Measurements from ENCODE around the gene ITGA1. TPM values are rescaled to one million over a fixed set of nuclear protein-coding genes. Genes with fewer than 3 reads are reported as not detected.

Gene ITGA1
- total RNA-seq, 1 experiment from 2014 or later: 26.4 TPM

DNA sequence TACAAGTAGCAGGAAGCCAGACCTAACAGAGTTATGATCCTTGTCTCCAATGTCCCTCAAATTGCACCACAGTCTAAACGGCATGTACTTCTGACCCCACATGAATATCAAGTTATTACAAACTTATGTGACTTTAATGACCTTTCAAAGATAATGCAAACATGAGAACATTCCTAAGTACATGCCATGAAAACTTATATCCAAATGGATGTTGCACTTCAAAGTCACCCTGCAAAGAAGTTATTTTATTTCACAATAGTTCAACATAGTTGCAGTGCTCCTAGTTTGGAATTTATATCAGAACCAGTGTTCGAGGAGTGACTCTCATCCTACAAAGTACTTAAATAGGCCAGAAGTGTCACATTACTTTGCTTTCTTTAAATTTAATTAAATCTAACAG, 41.2 kb upstream of the ITGA1 start:
- H3K36me3 ChIP-seq (ENCODE audit: control insufficient read depth, insufficient read depth, low read length): no peaks in the 10 kb centered on the region
- H3K27me3 Mint-ChIP-seq (ENCODE audit: insufficient read depth, unreplicated experiment): peaks cover 7% of the 10 kb centered on the region
- H3K9me3 Mint-ChIP-seq (ENCODE audit: unreplicated experiment): peaks cover 7% of the 10 kb centered on the region
- H3K9me3 ChIP-seq: no peaks in the 10 kb centered on the region
- POLR2A ChIA-PET: no interaction called here
- intact Hi-C loops (cut with micrococcal nuclease; ENCODE audit: unreplicated experiment): no loop called here
- no peak for TF ChIP-seq CTCF (IDR thresholded peaks at IDR 0.05; ENCODE audit: insufficient read depth in 1 of 2, low read depth in 1 of 2, low read length in 1 of 2, severe bottlenecking in 1 of 2, unreplicated experiment in 1 of 2)
- H3K36me3 Mint-ChIP-seq (ENCODE audit: insufficient read depth, unreplicated experiment): no peaks in the 10 kb centered on the region
- H3K4me1 ChIP-seq: peaks cover 7% of the 10 kb centered on the region; the same call in 1 of the 2 replicates
- H3K27me3 ChIP-seq (replicated peaks; ENCODE audit: control insufficient read depth, insufficient read depth, low read length): no peaks in the 10 kb centered on the region
- peaks cover 6% of the 10 kb centered on the region for H3K4me1 Mint-ChIP-seq (ENCODE audit: low read depth, unreplicated experiment)
- CTCF ChIA-PET: no interaction called here
- no peak overlapping the region for H3K27ac Mint-ChIP-seq (ENCODE audit: unreplicated experiment)
- BruUV-seq (replicated peaks): no TSS peak
- DNase-seq: peak in 1 of 2 experiments; percentile 10
- H3K4me3 Mint-ChIP-seq (ENCODE audit: unreplicated experiment): no peak overlapping the region
- no peak overlapping the region for H3K4me3 ChIP-seq (ENCODE audit: low read depth, low read length)

DNA sequence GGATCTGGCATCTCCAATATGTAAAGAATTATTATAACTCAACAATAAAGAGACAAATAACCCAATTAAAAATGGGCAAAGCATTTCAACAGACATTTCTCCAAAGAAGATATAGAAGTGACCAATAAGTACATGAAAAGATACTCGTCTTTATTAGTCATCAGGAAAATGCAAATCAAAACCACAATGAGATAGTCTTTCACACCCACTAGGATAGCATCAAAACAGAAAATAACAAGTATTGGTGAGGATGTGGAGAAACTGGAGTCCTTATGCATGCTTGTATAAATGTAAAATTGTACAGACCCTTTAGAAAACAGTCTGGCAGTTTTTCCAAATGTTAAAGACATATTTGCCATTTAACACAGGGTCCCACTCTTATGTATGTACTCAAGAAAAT, 39.1 kb upstream of the ITGA1 start:
- Mint-ChIP-seq H3K9me3 (ENCODE audit: unreplicated experiment) (peaks cover 7% of the 10 kb centered on the region), H3K36me3 (ENCODE audit: insufficient read depth, unreplicated experiment) (no peaks in the 10 kb centered on the region), H3K27ac (ENCODE audit: unreplicated experiment) (no peak overlapping the region), H3K27me3 (ENCODE audit: insufficient read depth, unreplicated experiment) (peaks cover 7% of the 10 kb centered on the region), H3K4me1 (ENCODE audit: low read depth, unreplicated experiment) (peaks cover 6% of the 10 kb centered on the region), H3K4me3 (ENCODE audit: unreplicated experiment) (no peak overlapping the region)
- no peaks in the 10 kb centered on the region for H3K27me3 ChIP-seq (replicated peaks; ENCODE audit: control insufficient read depth, insufficient read depth, low read length)
- DNase-seq: no peak
- no peaks in the 10 kb centered on the region for H3K36me3 ChIP-seq (ENCODE audit: control insufficient read depth, insufficient read depth, low read length)
- no peak overlapping the region for H3K4me3 ChIP-seq (ENCODE audit: low read depth, low read length)
- ChIA-PET POLR2A (no interaction called here), CTCF (no interaction called here)
- no peak for TF ChIP-seq CTCF (IDR thresholded peaks at IDR 0.05; ENCODE audit: insufficient read depth in 1 of 2, low read depth in 1 of 2, low read length in 1 of 2, severe bottlenecking in 1 of 2, unreplicated experiment in 1 of 2)
- no TSS peak for BruUV-seq (replicated peaks)
- peaks cover 7% of the 10 kb centered on the region; the same call in 1 of the 2 replicates for H3K4me1 ChIP-seq
- intact Hi-C loops (cut with micrococcal nuclease; ENCODE audit: unreplicated experiment): no loop called here
- no peaks in the 10 kb centered on the region for H3K9me3 ChIP-seq

DNA sequence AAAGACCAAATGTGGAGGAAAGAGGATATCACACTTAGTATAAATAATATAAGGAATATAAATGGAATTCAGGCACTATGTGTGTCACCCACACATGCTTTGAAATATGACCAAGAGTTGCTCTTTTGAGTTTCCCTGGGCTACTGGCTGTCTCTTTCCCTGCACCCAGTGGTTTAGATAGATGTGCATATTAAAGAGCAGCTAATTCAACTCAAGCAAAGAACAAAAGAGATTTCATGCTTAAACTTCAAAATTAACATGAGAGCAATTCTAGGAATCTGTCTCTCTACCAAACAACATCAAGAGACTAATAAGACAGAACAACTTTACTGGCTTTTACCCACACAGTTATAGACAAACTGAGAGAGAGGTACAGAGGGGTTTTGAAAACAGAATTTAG, 38.0 kb upstream of the ITGA1 start:
- Mint-ChIP-seq H3K27ac (ENCODE audit: unreplicated experiment) (no peak overlapping the region), H3K4me3 (ENCODE audit: unreplicated experiment) (no peak overlapping the region), H3K27me3 (ENCODE audit: insufficient read depth, unreplicated experiment) (peaks cover 9% of the 10 kb centered on the region), H3K4me1 (ENCODE audit: low read depth, unreplicated experiment) (peaks cover 6% of the 10 kb centered on the region), H3K36me3 (ENCODE audit: insufficient read depth, unreplicated experiment) (no peaks in the 10 kb centered on the region), H3K9me3 (ENCODE audit: unreplicated experiment) (peaks cover 7% of the 10 kb centered on the region)
- no peaks in the 10 kb centered on the region for H3K9me3 ChIP-seq
- no peaks in the 10 kb centered on the region for H3K27me3 ChIP-seq (replicated peaks; ENCODE audit: control insufficient read depth, insufficient read depth, low read length)
- POLR2A ChIA-PET: no interaction called here
- intact Hi-C loops (cut with micrococcal nuclease; ENCODE audit: unreplicated experiment): no loop called here
- no peak for DNase-seq
- H3K36me3 ChIP-seq (ENCODE audit: control insufficient read depth, insufficient read depth, low read length): no peaks in the 10 kb centered on the region
- H3K4me1 ChIP-seq: peaks cover 7% of the 10 kb centered on the region; the same call in 1 of the 2 replicates
- no peak for TF ChIP-seq CTCF (IDR thresholded peaks at IDR 0.05; ENCODE audit: insufficient read depth in 1 of 2, low read depth in 1 of 2, low read length in 1 of 2, severe bottlenecking in 1 of 2, unreplicated experiment in 1 of 2)
- no TSS peak for BruUV-seq (replicated peaks)
- no peak overlapping the region for H3K4me3 ChIP-seq (ENCODE audit: low read depth, low read length)
- CTCF ChIA-PET: no interaction called here

Measured in Caco-2 (cell line).